OCI-LY1 (cell line): Measurements from ENCODE around the gene IGFBP7.

Source experiments
- H2AFZ ChIP-seq: fragments of 200-600 bp; sonication (generic), shearing (Covaris generic); 2 replicates; pipeline ENCODE4 v1.6.0; 2014; ENCODE audit warnings: antibody characterized with exemption, mild to moderate bottlenecking, low read length
- H3F3A ChIP-seq: fragments of 200-600 bp; sonication (generic), shearing (Covaris generic); 2 replicates; pipeline ENCODE4 v1.6.0; 2014; ENCODE audit warnings: mild to moderate bottlenecking, antibody characterized with exemption, low read length, moderate library complexity; ENCODE audit not compliant: insufficient read depth
- H3K27ac ChIP-seq: fragments of 200-600 bp; sonication (generic); 2 replicates; pipeline ENCODE4 v1.5.1; 2014; ENCODE audit warnings: low read length, mixed run types, mild to moderate bottlenecking, low read depth; ENCODE audit not compliant: poor library complexity, severe bottlenecking
- H3K27me3 ChIP-seq: fragments of 200-600 bp; sonication (generic); 2 replicates; pipeline ENCODE4 v1.6.0; 2014; ENCODE audit warnings: antibody characterized with exemption, mild to moderate bottlenecking, low read length, moderate library complexity; ENCODE audit not compliant: insufficient read depth
- H3K36me3 ChIP-seq: fragments of 200-600 bp; sonication (generic); 2 replicates; pipeline ENCODE4 v1.6.1; 2014; ENCODE audit warnings: mild to moderate bottlenecking, antibody characterized with exemption, low read length, moderate library complexity, mixed read lengths; ENCODE audit not compliant: insufficient read depth
- H3K4me1 ChIP-seq: fragments of 200-600 bp; sonication (generic); 2 replicates; pipeline ENCODE4 v1.5.1; 2014; ENCODE audit warnings: mild to moderate bottlenecking, low read length, moderate library complexity; ENCODE audit not compliant: insufficient read depth, severe bottlenecking
- H3K4me2 ChIP-seq: fragments of 200-600 bp; sonication (generic), shearing (Covaris generic); 2 replicates; pipeline ENCODE4 v1.6.1; 2014; ENCODE audit warnings: low read length
- H3K4me3 ChIP-seq: fragments of 200-600 bp; sonication (generic); 2 replicates; pipeline ENCODE4 v1.5.1; 2014; ENCODE audit warnings: low read length, low read depth, mild to moderate bottlenecking, mixed read lengths; ENCODE audit not compliant: poor library complexity, severe bottlenecking
- H3K79me2 ChIP-seq: fragments of 200-600 bp; shearing (Covaris generic); 2 replicates; pipeline ENCODE4 v1.6.1; 2016; ENCODE audit warnings: mixed run types, low read length, mixed read lengths; ENCODE audit not compliant: insufficient read depth
- H3K9ac ChIP-seq: fragments of 200-600 bp; sonication (generic), shearing (Covaris generic); 2 replicates; pipeline ENCODE4 v1.6.1; 2014; ENCODE audit warnings: mild to moderate bottlenecking, low read length, mixed read lengths
- H3K9me2 ChIP-seq: fragments of 200-600 bp; sonication (generic), shearing (Covaris generic); 2 replicates; pipeline ENCODE4 v1.6.1; 2014; ENCODE audit warnings: low read depth, mild to moderate bottlenecking, low read length, mixed read lengths
- H3K9me3 ChIP-seq: fragments of 200-600 bp; shearing (Covaris generic); 2 replicates; pipeline ENCODE4 v1.6.1; 2014; ENCODE audit warnings: low read length, mixed read lengths
- H4K20me1 ChIP-seq: fragments of 200-600 bp; sonication (generic), shearing (Covaris generic); 2 replicates; pipeline ENCODE4 v1.6.0; 2016; ENCODE audit warnings: mild to moderate bottlenecking, low read length; ENCODE audit not compliant: insufficient read depth
- CTCF ChIP-seq: fragments of 200-600 bp; sonication (generic), shearing (Covaris generic); IDR thresholded peaks from 2 replicates; pipeline ENCODE4 v1.5.1; 2017; ENCODE audit warnings: mild to moderate bottlenecking, antibody characterized with exemption, low read length, moderate library complexity, mixed read lengths
- EZH2 ChIP-seq: fragments of 200-600 bp; sonication (generic), shearing (Covaris generic); IDR thresholded peaks from 2 replicates; pipeline ENCODE4 v1.8.0; 2017; ENCODE audit warnings: borderline replicate concordance, mixed run types, mild to moderate bottlenecking, antibody characterized with exemption, low read length, moderate library complexity, mixed read lengths

IGFBP7 gene

GRCh38 chr4:57055886-57056285 is 54.3 kb downstream of the IGFBP7 start:
- H3K4me2 ChIP-seq: no peak overlapping the region
- H3K4me1 ChIP-seq: no peaks in the 10 kb centered on the region
- no peak overlapping the region for H3K4me3 ChIP-seq
- peaks cover 4% of the 10 kb centered on the region; the same call in 1 of the 2 replicates for H3K27me3 ChIP-seq
- no peaks in the 10 kb centered on the region for H3K79me2 ChIP-seq
- H4K20me1 ChIP-seq: no peaks in the 10 kb centered on the region
- H3F3A ChIP-seq: no peaks in the 10 kb centered on the region
- H2AFZ ChIP-seq: no peak overlapping the region
- H3K9me2 ChIP-seq: no peaks in the 10 kb centered on the region
- H3K9ac ChIP-seq: no peak overlapping the region
- no peak overlapping the region for H3K27ac ChIP-seq
- no peaks in the 10 kb centered on the region for H3K9me3 ChIP-seq
- H3K36me3 ChIP-seq: no peaks in the 10 kb centered on the region
- TF ChIP-seq CTCF (no peak), EZH2 (no peak)

DNA sequence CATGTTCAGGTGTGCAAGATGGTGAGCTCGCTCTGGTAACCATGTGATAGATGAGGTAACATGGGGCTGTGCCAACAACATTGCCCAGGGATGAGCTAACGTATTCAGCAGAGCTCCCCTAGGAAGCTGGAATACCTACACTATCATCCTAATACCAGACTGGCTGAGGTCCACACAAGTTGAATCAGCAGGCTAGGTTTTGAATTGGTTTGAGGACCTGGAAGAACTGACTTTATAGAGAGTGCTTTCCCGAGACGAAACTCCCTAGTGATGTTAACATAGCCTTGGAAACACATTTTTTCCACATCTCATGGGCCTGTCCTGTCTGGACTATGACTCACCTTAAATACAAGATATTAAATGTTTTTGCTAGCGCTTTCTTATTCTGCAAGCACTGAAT is 56.7 kb downstream of the IGFBP7 start:
- Histone ChIP-seq H3K27me3 (peaks cover 4% of the 10 kb centered on the region; the same call in 1 of the 2 replicates), H3K27ac (no peak overlapping the region), H3K9ac (no peak overlapping the region), H3K79me2 (no peaks in the 10 kb centered on the region), H3K9me3 (no peaks in the 10 kb centered on the region), H3K4me1 (no peaks in the 10 kb centered on the region), H3K36me3 (no peaks in the 10 kb centered on the region), H3K4me2 (no peak overlapping the region), H2AFZ (no peak overlapping the region), H3F3A (no peaks in the 10 kb centered on the region), H4K20me1 (no peaks in the 10 kb centered on the region), H3K4me3 (no peak overlapping the region), H3K9me2 (no peaks in the 10 kb centered on the region)
- TF ChIP-seq EZH2 (no peak), CTCF (no peak)

DNA sequence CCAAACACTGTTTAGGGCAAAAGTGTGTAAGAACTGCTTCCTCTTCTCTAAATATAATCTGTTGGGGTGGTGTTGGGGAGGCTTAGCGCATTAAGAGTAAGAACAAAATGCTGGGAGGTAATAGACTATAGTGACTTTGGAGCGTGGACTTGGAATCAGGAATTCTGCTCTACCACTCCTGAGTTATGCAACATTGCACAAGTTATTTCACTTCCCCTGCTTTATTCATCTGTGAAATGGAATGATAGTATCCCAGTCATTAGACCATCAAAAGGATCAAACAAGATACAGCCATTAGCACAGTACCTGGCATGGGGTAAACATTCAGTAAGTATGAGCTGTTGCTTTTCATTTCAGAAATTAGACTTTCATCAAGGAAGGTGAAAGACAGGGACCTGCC is 58.7 kb downstream of the IGFBP7 start:
- TF ChIP-seq CTCF (no peak), EZH2 (no peak)
- Histone ChIP-seq H3K27me3 (peaks cover 4% of the 10 kb centered on the region; the same call in 1 of the 2 replicates), H3K79me2 (no peaks in the 10 kb centered on the region), H3K4me2 (no peak overlapping the region), H3K9ac (no peak overlapping the region), H3K9me2 (no peaks in the 10 kb centered on the region), H4K20me1 (no peaks in the 10 kb centered on the region), H3K4me1 (no peaks in the 10 kb centered on the region), H3K36me3 (no peaks in the 10 kb centered on the region), H2AFZ (no peak overlapping the region), H3K27ac (no peak overlapping the region), H3K9me3 (no peaks in the 10 kb centered on the region), H3K4me3 (no peak overlapping the region), H3F3A (no peaks in the 10 kb centered on the region)
